Right lobe of liver (tissue), 4 donors: ENCODE results near the gene NLGN4X.

ENCODE experiments used
- CTCF ChIP-seq, 4 donors: fragments of 200-600 bp in 3 of 4; fragments of 450-650 bp in 1 of 4; IDR thresholded peaks; one replicate each; pipeline versions ENCODE4 v1.5.1 to v1.8.0; 2016 to 2022; ENCODE audit warnings: antibody characterized with exemption in 4 of 4, mild to moderate bottlenecking in 2 of 4
- POLR2A ChIP-seq: fragments of 450-650 bp; IDR thresholded peaks from one replicate; pipeline ENCODE4 v1.6.1; 2017; ENCODE audit warnings: antibody characterized with exemption, mild to moderate bottlenecking
- donor health status: DM: no; HTN: no; CAD: no.
- donor health status: DM: no; HTN: no; CAD: no.
- donor health status: DM: no; HTN: yes; CAD: no.

GRCh38 chrX:5976332-5976731, 252.3 kb downstream of the NLGN4X start:
- TF ChIP-seq CTCF (IDR thresholded peaks at IDR 0.05) (no peak), POLR2A (no peak)
